A549 (cell line): Measurements from ENCODE around the gene HAUS3. TPM values are rescaled to one million over a fixed set of nuclear protein-coding genes. Genes with fewer than 3 reads are reported as not detected.

Experiments used
- ATAC-seq, 2 experiments: fragments of 200-7000 bp in 1 of 2; fragments of >200 bp in 1 of 2; cut with Nextera tagmentation in 1 of 2; cut with Tn5 transposase in 1 of 2; 3 replicates each; pipeline versions ENCODE4 v1.8.0 to v1.9.1; 2018 to 2020; ENCODE audit warnings: mild to moderate bottlenecking in 1 of 2, moderate library complexity in 1 of 2
- CTCF ChIA-PET: fragments of 300-600 bp; sonication (Branson Sonifier 250); formaldehyde crosslinking; extraction: SDS; loops from one replicate; lab custom pipeline; 2021; ENCODE audit warnings: antibody characterized with exemption, inconsistent platforms; lab: Yijun Ruan, JAX
- POLR2A ChIA-PET: fragments of 350-600 bp; formaldehyde crosslinking; extraction: SDS; loops from one replicate; lab custom pipeline; 2021; ENCODE audit warnings: antibody characterized with exemption, inconsistent platforms; lab: Yijun Ruan, JAX
- DNase-seq, 2 experiments: peaks; one replicate each; pipeline versions ENCODE4 v3.0.0 to v3.0.0-alpha.2; 2011 to 2016; ENCODE audit warnings: low read depth in 1 of 2, low spot score in 1 of 2
- FAIRE-seq: peaks from 2 replicates; lab custom pipeline; 2011; peaks lifted over from hg19 to GRCh38; lab: Jason Lieb, UNC
- H3K27ac ChIP-seq, 2 experiments: fragments of >200 bp; sonication (Bioruptor Twin); formaldehyde crosslinking; 3 replicates each; pipeline ENCODE4 v1.5.1; 2016 to 2017
- H3K4me1 ChIP-seq: fragments of >200 bp; sonication (Bioruptor Twin); formaldehyde crosslinking; 3 replicates; pipeline ENCODE4 v1.6.1; 2016
- H3K4me2 ChIP-seq: fragments of >200 bp; sonication (Bioruptor Twin); formaldehyde crosslinking; 3 replicates; pipeline ENCODE4 v1.6.1; 2016
- H3K4me3 ChIP-seq: fragments of >200 bp; sonication (Bioruptor Twin); formaldehyde crosslinking; 3 replicates; pipeline ENCODE4 v1.5.1; 2016
- H3K9me3 ChIP-seq: fragments of >200 bp; sonication (Bioruptor Twin); formaldehyde crosslinking; 3 replicates; pipeline ENCODE4 v1.6.1; 2016
- CBX8 ChIP-seq: fragments of 200-600 bp; sonication (generic); IDR thresholded peaks from 2 replicates; pipeline ENCODE4 v1.6.1; 2016
- CHD4 ChIP-seq: fragments of 200-600 bp; sonication (generic); IDR thresholded peaks from 2 replicates; pipeline ENCODE4 v1.6.1; 2016; ENCODE audit warnings: antibody characterized with exemption, mild to moderate bottlenecking, borderline replicate concordance
- EHF ChIP-seq: fragments of 250-450 bp; sonication (Bioruptor Pico); IDR thresholded peaks from 2 replicates; pipeline ENCODE4 v1.5.0; 2020; ENCODE audit warnings: mild to moderate bottlenecking
- EHMT2 ChIP-seq: fragments of 200-600 bp; sonication (generic); IDR thresholded peaks from 2 replicates; pipeline ENCODE4 v1.6.1; 2016; ENCODE audit warnings: antibody characterized with exemption, low read depth, mild to moderate bottlenecking, moderate library complexity
- EP300 ChIP-seq, 2 experiments: fragments of >200 bp; sonication (Bioruptor Twin); formaldehyde crosslinking; IDR thresholded peaks; 2 replicates in 1 of 2; 3 replicates in 1 of 2; pipeline ENCODE4 v1.6.1; 2016 to 2017
- HEYL ChIP-seq: fragments of 250-450 bp; sonication (Bioruptor Pico); IDR thresholded peaks from 2 replicates; pipeline ENCODE4 v1.8.0; 2021; ENCODE audit warnings: mild to moderate bottlenecking, moderate library complexity
- HOXB13 ChIP-seq: fragments of 250-450 bp; sonication (Bioruptor Pico); IDR thresholded peaks from 2 replicates; pipeline ENCODE4 v1.5.0; 2020; ENCODE audit warnings: low read depth, mild to moderate bottlenecking, moderate library complexity
- JUN ChIP-seq, 2 experiments: fragments of >200 bp; sonication (Bioruptor Twin); formaldehyde crosslinking; IDR thresholded peaks; 2 replicates in 1 of 2; 3 replicates in 1 of 2; pipeline ENCODE4 v1.6.1; 2016 to 2017
- JUNB ChIP-seq: fragments of >200 bp; sonication (Bioruptor Twin); formaldehyde crosslinking; IDR thresholded peaks from 2 replicates; pipeline ENCODE4 v1.6.1; 2016
- NFE2L2 ChIP-seq: fragments of 150-350 bp; conservative IDR thresholded peaks from 2 replicates; pipeline ENCODE4 v1.6.1; 2014; ENCODE audit warnings: low read length
- NPAS2 ChIP-seq: fragments of 250-450 bp; sonication (Bioruptor Pico); IDR thresholded peaks from 2 replicates; pipeline ENCODE4 v1.8.0; 2022; ENCODE audit warnings: mild to moderate bottlenecking, moderate library complexity, borderline replicate concordance
- PHF8 ChIP-seq: fragments of 200-600 bp; sonication (generic); IDR thresholded peaks from 2 replicates; pipeline ENCODE4 v1.6.1; 2016; ENCODE audit warnings: low read depth, mild to moderate bottlenecking, antibody characterized with exemption, moderate library complexity, borderline replicate concordance
- POLR2A ChIP-seq: IDR thresholded peaks from 2 replicates; pipeline ENCODE4 v1.6.1; 2012; ENCODE audit warnings: mild to moderate bottlenecking, low read length
- POLR2AphosphoS2 ChIP-seq: conservative IDR thresholded peaks from 2 replicates; pipeline ENCODE4 v1.6.1; 2012; ENCODE audit warnings: low read length, improper control_type of control experiment, inconsistent platforms
- RCOR1 ChIP-seq: fragments of 150-350 bp; IDR thresholded peaks from 2 replicates; pipeline ENCODE4 v1.6.1; 2014; ENCODE audit warnings: antibody characterized with exemption, low read length, low read depth
- RFX5 ChIP-seq: fragments of 450-650 bp; IDR thresholded peaks from 2 replicates; pipeline ENCODE4 v1.7.1; 2014; ENCODE audit warnings: antibody characterized with exemption, mild to moderate bottlenecking, moderate library complexity
- SMC3 ChIP-seq: fragments of >200 bp; sonication (Bioruptor Twin); formaldehyde crosslinking; IDR thresholded peaks from 3 replicates; pipeline ENCODE4 v1.6.1; 2018; ENCODE audit warnings: inconsistent platforms
- SREBF2 ChIP-seq: fragments of 450-650 bp; IDR thresholded peaks from 2 replicates; pipeline ENCODE4 v1.6.1; 2014; ENCODE audit warnings: mild to moderate bottlenecking, moderate library complexity
- TP53 ChIP-seq: fragments of 250-450 bp; sonication (Bioruptor Pico); IDR thresholded peaks from 2 replicates; pipeline ENCODE4 v1.5.0; 2021; ENCODE audit warnings: mild to moderate bottlenecking, moderate library complexity
- ZNF302 ChIP-seq: fragments of 250-450 bp; sonication (Bioruptor Pico); IDR thresholded peaks from 2 replicates; pipeline ENCODE4 v1.9.0; 2021; ENCODE audit warnings: inconsistent platforms, mild to moderate bottlenecking, moderate library complexity
- WGBS: methylation state at CpG from one replicate; pipeline ENCODE4 v1.1.6; 2017; ENCODE audit errors: missing lambda C conversion rate; 5-methylcytosine and 5-hydroxymethylcytosine counted together
- polyA minus RNA-seq: library from RNA; depleted of rRNA, polyadenylated mRNA; stranded (reverse); fragments of >200 nt; gene quantifications from 2 replicates; pipeline ENCODE4 v1.2.3, GENCODE V29; 2011; rRNA and poly(A)+ RNA removed
- polyA plus RNA-seq, 4 experiments: library from polyadenylated mRNA; depleted of rRNA in 3 of 4; stranded (reverse); fragments of >200 nt; fragmentation: RNase III in 1 of 4; extraction: RNeasy Plus Mini Kit Qiagen cat#74134 plus additional on column Dnase treatment in 1 of 4; gene quantifications; 2 replicates in 3 of 4; 3 replicates in 1 of 4; pipeline ENCODE4 v1.2.3, GENCODE V29; 2011 to 2017
- TF ChIP-seq, protein P1 (sequence below): IDR thresholded peaks from 2 replicates; pipeline ENCODE4 v1.6.1; 2012
- TF ChIP-seq, protein P2 (sequence below): IDR thresholded peaks from 2 replicates; pipeline ENCODE4 v1.6.1; 2012; ENCODE audit warnings: low read depth, borderline replicate concordance
- TF ChIP-seq, protein P3 (sequence below): fragments of >200 bp; sonication (Bioruptor Twin); formaldehyde crosslinking; IDR thresholded peaks from 3 replicates; pipeline ENCODE4 v1.5.1; 2016

HAUS3 gene, protein sequence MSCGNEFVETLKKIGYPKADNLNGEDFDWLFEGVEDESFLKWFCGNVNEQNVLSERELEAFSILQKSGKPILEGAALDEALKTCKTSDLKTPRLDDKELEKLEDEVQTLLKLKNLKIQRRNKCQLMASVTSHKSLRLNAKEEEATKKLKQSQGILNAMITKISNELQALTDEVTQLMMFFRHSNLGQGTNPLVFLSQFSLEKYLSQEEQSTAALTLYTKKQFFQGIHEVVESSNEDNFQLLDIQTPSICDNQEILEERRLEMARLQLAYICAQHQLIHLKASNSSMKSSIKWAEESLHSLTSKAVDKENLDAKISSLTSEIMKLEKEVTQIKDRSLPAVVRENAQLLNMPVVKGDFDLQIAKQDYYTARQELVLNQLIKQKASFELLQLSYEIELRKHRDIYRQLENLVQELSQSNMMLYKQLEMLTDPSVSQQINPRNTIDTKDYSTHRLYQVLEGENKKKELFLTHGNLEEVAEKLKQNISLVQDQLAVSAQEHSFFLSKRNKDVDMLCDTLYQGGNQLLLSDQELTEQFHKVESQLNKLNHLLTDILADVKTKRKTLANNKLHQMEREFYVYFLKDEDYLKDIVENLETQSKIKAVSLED
- polyA plus RNA-seq (2011; rRNA removed) (5.7 and 10.6 TPM in 2 replicates), polyA plus RNA-seq (2017; fragmentation: RNase III; extraction: RNeasy Plus Mini Kit Qiagen cat#74134 plus additional on column Dnase treatment) (7.5 to 7.7 TPM (median 7.7 TPM) in 3 replicates), polyA minus RNA-seq (2.1 and 2.7 TPM in 2 replicates)
- 3.6 and 4.8 TPM in 2 replicates for polyA plus RNA-seq (2012; cell fraction: cytosol; rRNA removed)
- polyA plus RNA-seq (2012; cell fraction: nucleus; rRNA removed) = 8.7 and 10.3 TPM in 2 replicates

DNA sequence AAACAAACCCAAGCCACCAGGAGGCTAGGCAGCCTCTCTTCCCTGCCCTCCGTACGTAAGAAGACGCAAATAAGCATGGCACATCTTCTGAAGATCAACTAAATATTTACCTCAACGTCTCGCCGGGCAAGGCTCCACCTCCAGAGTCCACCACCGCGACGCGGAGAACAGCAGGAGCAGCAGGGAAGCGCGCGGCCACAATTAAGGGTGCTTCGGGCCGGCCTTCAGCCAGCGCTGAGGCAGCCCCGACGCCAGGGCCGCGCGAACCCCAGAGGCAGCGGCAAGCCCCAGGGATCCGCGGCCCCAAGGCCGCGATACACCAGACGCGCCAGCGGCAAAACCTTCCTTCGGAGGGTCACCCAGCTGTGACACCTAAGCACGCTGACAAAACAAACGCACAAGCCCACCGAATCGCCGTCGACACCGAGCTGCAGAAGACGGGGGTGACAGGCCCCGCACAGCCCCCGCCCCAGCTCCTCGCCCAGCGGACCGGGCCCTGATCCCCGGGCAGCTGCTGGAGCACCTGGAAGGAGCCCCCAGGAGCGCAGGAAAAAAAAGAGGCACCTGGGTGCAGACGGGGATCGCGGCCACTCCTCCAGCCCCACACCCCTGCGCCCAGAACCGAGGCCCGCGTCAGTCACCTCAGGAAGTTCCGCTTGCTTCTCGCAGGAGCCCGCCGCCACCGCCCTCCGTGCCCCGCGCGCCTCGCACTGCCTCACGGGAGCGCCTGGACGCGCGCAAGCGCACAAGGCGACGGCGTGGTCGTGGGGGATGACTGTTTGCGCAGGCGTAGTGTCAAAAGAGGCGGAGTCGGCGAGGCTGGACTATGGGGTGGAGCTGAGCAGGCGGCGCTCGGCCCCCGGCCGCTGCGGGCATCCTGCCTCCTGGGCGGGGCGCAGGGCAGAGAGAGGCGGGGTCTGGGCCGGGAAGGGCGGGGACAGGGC is at the start of gene HAUS3, which contains the start of gene POLN:
Gene HAUS3, minus strand, starts transcription at position 712 of the 944 bp plus-strand sequence. CDS start 1,175 bp downstream, outside the sequence.
Gene POLN, minus strand, starts transcription at position 712 of the 944 bp plus-strand sequence. CDS start 12,890 bp downstream, outside the sequence.
- DNase-seq = peak; percentile 87 to 96
- peak within 1 kb of the TSS; percentile 91 for H3K4me3 ChIP-seq
- WGBS = under 1% methylated on average over 12 of the region's 88 CpGs
- peak within 1 kb of the TSS; percentile 76 to 92 for H3K27ac ChIP-seq
- H3K9me3 ChIP-seq = no peaks in the 10 kb centered on the region
- CTCF ChIA-PET = interaction anchor here (0.7 to 3.1 kb wide), 5 partner anchors 11 to 221 kb away, joined by 3 to 14 read pairs (median 3); no protein-coding TSS in a partner anchor
- peaks cover 26% of the 10 kb centered on the region; the same call in 2 of the 3 replicates for H3K4me1 ChIP-seq
- H3K4me2 ChIP-seq = peak within 1 kb of the TSS; percentile 91
- TF ChIP-seq JUN (IDR thresholded peaks at IDR 0.05) (peak in 1 of 2 experiments; percentile 70; a peak in 3 of 5 replicates), POLR2A (peak; percentile 72), PHF8 (peak; percentile 46; the same call in 1 of the 2 replicates), NPAS2 (no peak)
- TF ChIP-seq, protein P1, sequence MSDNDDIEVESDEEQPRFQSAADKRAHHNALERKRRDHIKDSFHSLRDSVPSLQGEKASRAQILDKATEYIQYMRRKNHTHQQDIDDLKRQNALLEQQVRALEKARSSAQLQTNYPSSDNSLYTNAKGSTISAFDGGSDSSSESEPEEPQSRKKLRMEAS = peak; percentile 66
- TF ChIP-seq, all 56 proteins: peak for 4
- ATAC-seq (peak; percentile 92 to 94), FAIRE-seq (no peak)
- POLR2A ChIA-PET = interaction anchor here (0.6 to 1.4 kb wide), 2 partner anchors 20 to 354 kb away, joined by 4 to 6 read pairs; partner anchors contain the start of gene MXD4

DNA sequence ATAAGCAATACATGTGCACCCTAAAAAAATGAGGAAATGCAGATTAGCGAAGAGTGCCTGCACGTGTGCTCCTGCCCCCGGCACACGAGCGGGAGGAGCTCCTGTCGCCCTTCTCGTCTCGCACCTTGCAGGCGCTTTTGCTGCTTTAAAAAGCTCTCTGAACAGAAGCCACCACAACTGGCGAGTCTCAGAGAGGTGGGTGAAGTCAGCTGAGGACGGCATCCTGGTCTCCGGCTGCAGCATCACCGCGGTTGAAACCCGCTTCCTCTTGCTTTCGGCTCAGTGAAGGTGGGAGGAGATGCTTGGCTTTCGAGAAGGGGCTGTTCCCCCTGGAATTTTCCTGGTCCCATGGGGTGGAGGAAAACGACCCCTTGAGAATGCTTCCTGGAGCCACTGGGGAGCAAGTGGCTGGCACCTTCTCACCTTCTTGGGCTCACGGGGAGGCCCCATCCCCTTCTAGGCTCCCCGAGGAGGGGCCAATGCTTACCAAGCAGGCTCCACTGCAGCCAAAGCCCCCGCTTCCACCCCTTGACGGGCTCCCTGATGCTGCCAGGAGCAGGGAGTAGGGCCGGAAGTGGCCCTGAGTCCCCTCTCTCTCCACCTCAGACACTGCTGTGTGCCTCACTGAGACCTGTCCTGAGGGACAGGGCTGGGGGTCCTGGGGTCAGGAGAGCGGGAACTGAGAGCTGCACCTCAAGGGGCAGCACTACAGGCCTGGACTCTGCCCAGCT is 49.2 kb upstream of the HAUS3 start:
- FAIRE-seq (no peak), DNase-seq (no peak), ATAC-seq (no peak)
- ChIA-PET CTCF (no interaction called here), POLR2A (no interaction called here)
- Histone ChIP-seq H3K4me2 (no peak overlapping the region), H3K27ac (no peak overlapping the region), H3K4me1 (no peaks in the 10 kb centered on the region), H3K4me3 (no peak overlapping the region), H3K9me3 (no peaks in the 10 kb centered on the region)
- WGBS = 86% methylated on average over 18 of the region's 24 CpGs
- TF ChIP-seq TP53 (CRISPR knock-in tag) = no peak
- no peak for TF ChIP-seq RFX5
- no peak for TF ChIP-seq NPAS2
- TF ChIP-seq EHF = no peak
- no peak for TF ChIP-seq EP300 (IDR thresholded peaks at IDR 0.05)
- TF ChIP-seq SMC3 = no peak
- TF ChIP-seq HOXB13 (CRISPR knock-in tag) = no peak
- no peak for TF ChIP-seq NFE2L2
- no peak for TF ChIP-seq JUNB
- no peak for TF ChIP-seq RCOR1
- no peak for TF ChIP-seq POLR2AphosphoS2
- no peak for TF ChIP-seq CBX8
- no peak for TF ChIP-seq SREBF2
- TF ChIP-seq, protein P2, sequence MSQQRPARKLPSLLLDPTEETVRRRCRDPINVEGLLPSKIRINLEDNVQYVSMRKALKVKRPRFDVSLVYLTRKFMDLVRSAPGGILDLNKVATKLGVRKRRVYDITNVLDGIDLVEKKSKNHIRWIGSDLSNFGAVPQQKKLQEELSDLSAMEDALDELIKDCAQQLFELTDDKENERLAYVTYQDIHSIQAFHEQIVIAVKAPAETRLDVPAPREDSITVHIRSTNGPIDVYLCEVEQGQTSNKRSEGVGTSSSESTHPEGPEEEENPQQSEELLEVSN = no peak
- TF ChIP-seq EHMT2 = no peak
- no peak for TF ChIP-seq CHD4
- no peak for TF ChIP-seq HEYL
- no peak for TF ChIP-seq ZNF302
- TF ChIP-seq, protein P3, sequence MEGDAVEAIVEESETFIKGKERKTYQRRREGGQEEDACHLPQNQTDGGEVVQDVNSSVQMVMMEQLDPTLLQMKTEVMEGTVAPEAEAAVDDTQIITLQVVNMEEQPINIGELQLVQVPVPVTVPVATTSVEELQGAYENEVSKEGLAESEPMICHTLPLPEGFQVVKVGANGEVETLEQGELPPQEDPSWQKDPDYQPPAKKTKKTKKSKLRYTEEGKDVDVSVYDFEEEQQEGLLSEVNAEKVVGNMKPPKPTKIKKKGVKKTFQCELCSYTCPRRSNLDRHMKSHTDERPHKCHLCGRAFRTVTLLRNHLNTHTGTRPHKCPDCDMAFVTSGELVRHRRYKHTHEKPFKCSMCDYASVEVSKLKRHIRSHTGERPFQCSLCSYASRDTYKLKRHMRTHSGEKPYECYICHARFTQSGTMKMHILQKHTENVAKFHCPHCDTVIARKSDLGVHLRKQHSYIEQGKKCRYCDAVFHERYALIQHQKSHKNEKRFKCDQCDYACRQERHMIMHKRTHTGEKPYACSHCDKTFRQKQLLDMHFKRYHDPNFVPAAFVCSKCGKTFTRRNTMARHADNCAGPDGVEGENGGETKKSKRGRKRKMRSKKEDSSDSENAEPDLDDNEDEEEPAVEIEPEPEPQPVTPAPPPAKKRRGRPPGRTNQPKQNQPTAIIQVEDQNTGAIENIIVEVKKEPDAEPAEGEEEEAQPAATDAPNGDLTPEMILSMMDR = no peak
